GM19468 (cell line): ENCODE data around the gene ZEB2.

Source experiments
- ATAC-seq: cut with Tn5 transposase; IDR thresholded peaks from one replicate; pipeline ENCODE4 v1.9.1; 2021; ENCODE audit warnings: mild to moderate bottlenecking, moderate library complexity, moderate number of reproducible peaks; ENCODE audit not compliant: unreplicated experiment; ENCODE audit errors: extremely low read depth

ZEB2 gene

GRCh38 chr2:144334551-144334950 lies 185.4 kb downstream of the ZEB2 start:
- ATAC-seq, result no peak
